ENCODE data around the gene FAM219A.

FAM219A gene

DNA sequence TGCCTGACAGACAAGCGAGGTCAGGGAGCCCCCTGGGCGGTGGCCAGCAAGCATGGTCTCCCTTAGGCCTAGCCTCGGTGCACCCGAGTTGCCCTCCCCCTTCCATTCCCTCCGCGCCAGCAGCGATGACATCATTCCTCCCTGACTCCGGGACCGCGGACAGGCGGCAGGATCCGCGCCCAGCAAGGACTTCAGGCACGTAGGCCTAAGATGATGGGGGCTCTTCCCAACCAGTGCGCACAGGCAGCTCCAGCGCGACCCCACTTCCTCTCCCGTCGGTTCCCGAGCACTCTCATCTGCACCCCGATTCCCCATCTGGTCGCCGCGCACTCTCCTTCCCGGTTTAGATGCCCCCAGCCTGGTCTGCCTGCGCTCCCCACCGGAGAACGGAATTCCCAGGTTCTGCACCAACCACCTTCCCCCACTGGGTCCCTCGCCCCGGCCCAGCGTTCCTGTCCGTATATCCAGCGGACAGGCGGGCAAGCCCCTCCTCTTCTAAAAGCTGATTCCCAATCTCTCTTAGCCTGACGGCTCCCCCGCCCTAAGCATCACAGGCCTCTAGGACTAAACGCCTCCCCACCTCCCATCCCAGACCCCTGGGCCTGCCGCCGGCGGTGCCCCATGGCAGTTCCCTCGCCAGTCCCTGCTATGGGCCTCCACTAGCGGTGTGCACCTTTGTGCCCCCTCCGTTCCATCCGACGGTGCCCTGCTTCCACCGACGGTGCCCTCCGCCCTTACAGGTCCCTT lies 931 bp downstream of the FAM219A start:
- DNase-seq (ENCODE audit: low read depth): no peak
- H3K4me3 ChIP-seq (ENCODE audit: low read depth, low read length): peak overlapping the region; percentile 62
- TF ChIP-seq, protein P1, sequence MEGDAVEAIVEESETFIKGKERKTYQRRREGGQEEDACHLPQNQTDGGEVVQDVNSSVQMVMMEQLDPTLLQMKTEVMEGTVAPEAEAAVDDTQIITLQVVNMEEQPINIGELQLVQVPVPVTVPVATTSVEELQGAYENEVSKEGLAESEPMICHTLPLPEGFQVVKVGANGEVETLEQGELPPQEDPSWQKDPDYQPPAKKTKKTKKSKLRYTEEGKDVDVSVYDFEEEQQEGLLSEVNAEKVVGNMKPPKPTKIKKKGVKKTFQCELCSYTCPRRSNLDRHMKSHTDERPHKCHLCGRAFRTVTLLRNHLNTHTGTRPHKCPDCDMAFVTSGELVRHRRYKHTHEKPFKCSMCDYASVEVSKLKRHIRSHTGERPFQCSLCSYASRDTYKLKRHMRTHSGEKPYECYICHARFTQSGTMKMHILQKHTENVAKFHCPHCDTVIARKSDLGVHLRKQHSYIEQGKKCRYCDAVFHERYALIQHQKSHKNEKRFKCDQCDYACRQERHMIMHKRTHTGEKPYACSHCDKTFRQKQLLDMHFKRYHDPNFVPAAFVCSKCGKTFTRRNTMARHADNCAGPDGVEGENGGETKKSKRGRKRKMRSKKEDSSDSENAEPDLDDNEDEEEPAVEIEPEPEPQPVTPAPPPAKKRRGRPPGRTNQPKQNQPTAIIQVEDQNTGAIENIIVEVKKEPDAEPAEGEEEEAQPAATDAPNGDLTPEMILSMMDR (IDR thresholded peaks at IDR 0.05; ENCODE audit: insufficient read depth, low read depth, low read length, missing control alignments): no peak

DNA sequence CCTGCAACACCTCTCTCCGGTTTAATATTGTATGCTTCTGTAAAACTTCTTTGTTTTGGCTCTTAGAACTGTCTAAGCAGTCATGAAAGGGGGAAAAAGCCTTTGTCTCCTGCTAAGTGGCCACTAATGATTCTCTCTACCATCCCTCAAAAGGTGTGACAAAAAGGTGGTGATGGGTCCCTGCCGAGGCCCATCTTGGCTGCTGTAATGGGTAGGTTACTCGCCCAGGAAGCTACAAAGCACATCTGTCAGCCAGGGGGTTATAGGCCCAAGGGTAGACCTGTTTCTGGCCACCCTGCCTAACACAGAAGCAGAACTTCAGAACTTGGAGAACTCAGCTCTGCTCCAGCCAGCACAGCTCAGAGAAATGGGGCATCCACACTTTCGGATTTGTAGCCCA lies 1.6 kb downstream of the FAM219A start:
- DNase-seq (ENCODE audit: low read depth): no peak
- TF ChIP-seq, protein P1 (IDR thresholded peaks at IDR 0.05; ENCODE audit: insufficient read depth, low read depth, low read length, missing control alignments): no peak
- no peak overlapping the region for H3K4me3 ChIP-seq (ENCODE audit: low read depth, low read length)

DNA sequence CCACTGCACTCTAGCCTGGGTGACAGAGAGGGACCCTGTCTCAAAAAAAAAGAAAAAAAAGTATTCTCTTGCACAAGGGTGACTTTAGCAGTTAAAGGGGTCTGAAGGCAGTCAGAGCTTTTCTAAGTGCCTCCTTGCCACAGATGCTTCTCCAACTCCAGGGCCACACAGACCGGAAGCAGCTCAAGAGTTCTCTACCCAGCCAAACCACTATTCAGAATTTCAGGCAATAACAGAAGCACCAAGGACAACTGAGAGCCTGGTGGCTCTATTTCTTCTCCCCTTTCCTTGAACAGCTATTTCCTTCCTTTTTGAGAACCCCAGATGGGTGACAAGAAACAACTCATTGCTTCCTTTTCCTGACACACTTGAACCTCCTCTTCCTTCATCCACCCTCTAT lies 2.2 kb downstream of the FAM219A start:
- H3K4me3 ChIP-seq (ENCODE audit: low read depth, low read length): no peak overlapping the region
- no peak for DNase-seq (ENCODE audit: low read depth)
- TF ChIP-seq, protein P1 (IDR thresholded peaks at IDR 0.05; ENCODE audit: insufficient read depth, low read depth, low read length, missing control alignments): no peak

DNA sequence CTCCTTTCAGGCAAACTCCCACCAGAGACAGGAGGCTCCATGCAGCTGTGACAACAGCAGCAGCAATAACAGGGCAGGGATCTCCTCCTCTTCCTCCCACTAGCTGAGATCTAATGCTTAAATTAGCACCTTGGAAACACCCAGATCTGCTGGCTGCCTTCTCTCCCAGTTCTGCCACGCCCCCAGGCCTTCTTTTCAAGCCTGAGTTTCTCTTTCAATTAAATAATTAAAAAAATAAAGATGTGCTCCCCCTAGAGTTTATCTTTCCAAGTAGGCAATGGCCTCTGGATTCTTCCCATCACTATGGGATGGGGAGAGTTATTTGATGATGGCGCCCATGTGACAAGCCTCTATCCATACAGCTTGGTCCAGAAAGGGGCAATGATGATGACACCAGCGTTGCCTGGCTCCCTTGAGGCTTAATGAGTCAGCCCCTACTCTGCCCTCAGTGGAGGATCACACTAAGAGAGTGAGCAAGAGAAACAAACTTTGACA lies 3.8 kb downstream of the FAM219A start:
- DNase-seq (ENCODE audit: low read depth): no peak
- H3K4me3 ChIP-seq (ENCODE audit: low read depth, low read length): no peak overlapping the region
- TF ChIP-seq, protein P1 (IDR thresholded peaks at IDR 0.05; ENCODE audit: insufficient read depth, low read depth, low read length, missing control alignments): no peak

DNA sequence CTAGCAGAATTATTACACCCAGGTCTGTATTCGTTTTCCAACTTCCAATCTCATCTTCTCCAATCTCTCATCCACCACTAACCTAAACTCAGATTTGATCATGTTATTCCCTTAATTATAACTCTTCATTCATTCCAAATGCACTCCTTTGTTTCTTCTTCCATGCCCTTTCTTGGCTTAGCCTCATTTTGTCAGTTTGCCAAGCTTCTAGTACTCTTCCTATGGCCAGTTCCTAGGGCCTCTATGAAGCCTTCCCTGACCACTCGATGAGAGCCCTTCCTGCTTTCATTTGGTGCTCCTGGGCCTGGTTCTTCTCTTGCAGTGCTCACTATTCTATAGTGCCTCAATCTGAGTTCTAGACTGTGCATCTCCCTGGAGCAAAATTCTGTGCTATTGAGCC lies 5.8 kb downstream of the FAM219A start:
- TF ChIP-seq, protein P1 (IDR thresholded peaks at IDR 0.05; ENCODE audit: insufficient read depth, low read depth, low read length, missing control alignments): no peak
- H3K4me3 ChIP-seq (ENCODE audit: low read depth, low read length): no peak overlapping the region
- DNase-seq (ENCODE audit: low read depth): no peak

DNA sequence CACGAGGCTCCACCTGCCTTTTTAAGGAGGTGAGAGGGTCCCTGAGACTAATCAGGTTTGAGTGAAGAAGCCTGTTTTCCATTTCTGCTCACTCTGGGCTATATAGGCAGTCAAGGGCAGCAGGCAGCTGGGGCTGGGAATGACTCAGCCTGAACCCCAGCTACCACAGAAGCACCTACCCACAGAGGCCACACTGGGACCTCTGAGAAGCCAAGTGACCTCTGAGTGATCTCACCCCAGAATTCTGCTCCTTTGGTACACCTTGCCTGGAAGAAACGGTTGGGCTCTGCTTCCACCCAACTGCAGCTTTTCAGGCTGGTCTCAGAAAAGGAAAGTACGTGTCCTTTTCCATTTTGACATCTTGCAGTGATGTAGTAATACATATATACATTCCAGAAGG lies 6.8 kb downstream of the FAM219A start:
- no peak overlapping the region for H3K4me3 ChIP-seq (ENCODE audit: low read depth, low read length)
- TF ChIP-seq, protein P1 (IDR thresholded peaks at IDR 0.05; ENCODE audit: insufficient read depth, low read depth, low read length, missing control alignments): no peak
- peak; percentile 56 for DNase-seq (ENCODE audit: low read depth)

DNA sequence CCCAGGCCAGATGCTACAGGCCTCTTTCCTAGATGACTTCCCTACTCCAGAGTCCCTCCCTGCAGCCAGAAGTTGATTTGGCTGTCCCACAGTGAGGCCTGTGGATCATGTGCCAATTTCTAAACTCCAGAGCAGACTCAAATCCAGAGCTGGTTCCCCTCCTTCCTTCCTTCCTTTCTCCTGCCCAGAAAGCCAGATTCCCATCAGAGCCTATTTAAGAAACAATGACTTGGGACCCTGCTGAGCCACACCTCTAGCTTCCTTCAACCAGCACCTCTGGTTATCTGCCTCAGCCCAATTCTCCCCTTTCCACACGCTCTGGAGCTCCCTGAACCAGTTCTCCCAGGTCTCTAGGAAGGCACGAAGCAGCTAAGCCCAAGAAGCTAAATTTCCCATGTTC lies 7.2 kb downstream of the FAM219A start:
- DNase-seq (ENCODE audit: low read depth): no peak
- TF ChIP-seq, protein P1 (IDR thresholded peaks at IDR 0.05; ENCODE audit: insufficient read depth, low read depth, low read length, missing control alignments): no peak
- no peak overlapping the region for H3K4me3 ChIP-seq (ENCODE audit: low read depth, low read length)

Data from GM12865 (cell line).